ENCODE data around the gene TRUB1. TPM values are rescaled to one million over a fixed set of nuclear protein-coding genes. Genes with fewer than 3 reads are reported as not detected.

The TRUB1 gene
- total and polyA plus RNA-seq, 2 of the 4 experiments (the other 2 are of a cell fraction): 9.1 to 17.9 TPM

GRCh38 chr10:114902151-114902550 lies 35.8 kb upstream of the TRUB1 start:
- ATAC-seq (ENCODE audit: low read depth): peak; percentile 91

More at GRCh38 chr10:114902151-114902550, 35.8 kb upstream of the TRUB1 start:
- POLR2A ChIA-PET (ENCODE audit: unreplicated experiment): no interaction called here
- peak; percentile 22 for DNase-seq
- no peak overlapping the region for H3K4me2 ChIP-seq (ENCODE audit: low read depth, low read length)
- H2BK15ac ChIP-seq (ENCODE audit: low read depth, low read length): no peak overlapping the region
- H3K9ac ChIP-seq (ENCODE audit: low read depth, low read length): no peak overlapping the region
- H2AK5ac ChIP-seq (ENCODE audit: low read depth, low read length): no peak overlapping the region
- H3K79me1 ChIP-seq (ENCODE audit: low read depth in 1 of 2, low read length in 2 of 2): no peaks in the 10 kb centered on the region
- WGBS, 2 experiments (ENCODE audit: extremely low coverage in 2 of 2, insufficient read length in 1 of 2): no CpG with 5 or more reads among the region's 1 CpG
- no peaks in the 10 kb centered on the region for H4K20me1 ChIP-seq (ENCODE audit: insufficient read depth, low read length)
- H3K9me1 ChIP-seq (ENCODE audit: insufficient read depth, low read length): no peaks in the 10 kb centered on the region
- H4K8ac ChIP-seq (ENCODE audit: low read depth in 2 of 2, low read length in 2 of 2): no peak overlapping the region
- H2AK9ac ChIP-seq (replicated peaks; ENCODE audit: low read depth, low read length, poor library complexity): no peak overlapping the region
- no peak overlapping the region for H2AFZ ChIP-seq (replicated peaks; ENCODE audit: low read length, poor library complexity)
- no peak overlapping the region for H4K91ac ChIP-seq (ENCODE audit: insufficient read depth, low read depth, low read length)
- no peak overlapping the region for H2BK5ac ChIP-seq (ENCODE audit: low read depth, low read length, poor library complexity, severe bottlenecking)
- dilution Hi-C loops (cut with HindIII; ENCODE audit: low sequenced_read_pairs, unreplicated experiment) (no loop called here), in situ Hi-C loops (cut with MboI; ENCODE audit: low sequenced_read_pairs) (no loop called here), intact Hi-C loops (cut with micrococcal nuclease) (no loop called here)
- no peak overlapping the region for H2BK20ac ChIP-seq (ENCODE audit: low read depth, low read length)
- BruUV-seq (replicated peaks): no TSS peak
- H3K36me3 ChIP-seq (ENCODE audit: control insufficient read depth, insufficient read depth, low read length): no peaks in the 10 kb centered on the region
- H3K4ac ChIP-seq (ENCODE audit: low read depth, low read length): no peak overlapping the region
- H3K56ac ChIP-seq (ENCODE audit: extremely low read depth, insufficient read depth, low read length): no peak overlapping the region
- H3K27me3 ChIP-seq (ENCODE audit: control insufficient read depth, insufficient read depth, low read length): peaks cover 7% of the 10 kb centered on the region
- CTCF ChIA-PET: no interaction called here
- no peak overlapping the region for H3K23ac ChIP-seq (ENCODE audit: low read depth, low read length)
- no peak overlapping the region for H4K5ac ChIP-seq (ENCODE audit: low read depth, low read length)
- no peak overlapping the region for H3K18ac ChIP-seq (ENCODE audit: low read depth, low read length)
- TF ChIP-seq RCOR1 (IDR thresholded peaks at IDR 0.05; ENCODE audit: insufficient replicate concordance, low read length) (no peak), MXI1 (IDR thresholded peaks at IDR 0.05; ENCODE audit: borderline replicate concordance, low read depth, low read length) (no peak), CHD1 (IDR thresholded peaks at IDR 0.05; ENCODE audit: low read depth, low read length) (no peak), RFX5 (IDR thresholded peaks at IDR 0.05; ENCODE audit: low read depth, low read length) (no peak), CEBPB (IDR thresholded peaks at IDR 0.05; ENCODE audit: low read depth, low read length) (no peak), BHLHE40 (IDR thresholded peaks at IDR 0.05; ENCODE audit: low read depth, low read length) (no peak), ELK1 (IDR thresholded peaks at IDR 0.05; ENCODE audit: borderline replicate concordance, low read depth, low read length) (no peak), MAFK (IDR thresholded peaks at IDR 0.05; ENCODE audit: low read depth, low read length) (no peak), CTCF (conservative IDR thresholded peaks at IDR 0.05; ENCODE audit: low read depth, low read length) (no peak), MAZ (IDR thresholded peaks at IDR 0.05; ENCODE audit: borderline replicate concordance, low read depth, low read length) (no peak)
- H2BK120ac ChIP-seq (ENCODE audit: low read depth, low read length): no peak overlapping the region
- H3K4me1 ChIP-seq (ENCODE audit: control insufficient read depth, insufficient read depth, low read length): no peaks in the 10 kb centered on the region; the same call in 1 of the 2 replicates
- no peak overlapping the region for H3K27ac ChIP-seq (ENCODE audit: insufficient read depth, low read length)
- no peak overlapping the region for H3K14ac ChIP-seq (replicated peaks; ENCODE audit: low read depth, low read length)
- H3K9me3 ChIP-seq (ENCODE audit: control insufficient read depth, insufficient read depth, low read length): no peaks in the 10 kb centered on the region
- H3K4me3 ChIP-seq (ENCODE audit: insufficient read depth, low read depth, low read length): no peak overlapping the region
